Mesothelial cell of epicardium (in vitro differentiated cells): ENCODE results near the gene DCAF12. TPM values are rescaled to one million over a fixed set of nuclear protein-coding genes. Genes with fewer than 3 reads are reported as not detected.

Experiments
- DNase-seq, 2 experiments: peaks; one replicate each; pipeline ENCODE4 v3.0.0; 2021; ENCODE audit warnings: low spot score in 2 of 2; ENCODE audit not compliant: unreplicated experiment in 2 of 2
- H3K27ac Mint-ChIP-seq: 2 replicates; pipeline ENCODE4 v1.8.0; 2021; ENCODE audit warnings: mixed read lengths
- H3K27me3 Mint-ChIP-seq: 2 replicates; pipeline ENCODE4 v1.8.0; 2021; ENCODE audit warnings: low read depth, mixed read lengths
- H3K36me3 Mint-ChIP-seq: 2 replicates; pipeline ENCODE4 v1.8.0; 2021; ENCODE audit warnings: mixed read lengths
- H3K4me1 Mint-ChIP-seq: 2 replicates; pipeline ENCODE4 v1.8.0; 2021; ENCODE audit warnings: mixed read lengths
- H3K4me3 Mint-ChIP-seq: 2 replicates; pipeline ENCODE4 v1.8.0; 2021; ENCODE audit warnings: mild to moderate bottlenecking, moderate library complexity, mixed read lengths
- H3K9me3 Mint-ChIP-seq: 2 replicates; pipeline ENCODE4 v1.8.0; 2021; ENCODE audit warnings: mixed read lengths
- CTCF ChIP-seq: fragments of 200-600 bp; sonication (generic); IDR thresholded peaks from one replicate; pipeline ENCODE4 v1.5.0; 2021; ENCODE audit warnings: antibody characterized with exemption; ENCODE audit not compliant: unreplicated experiment
- total RNA-seq: library from RNA; stranded (reverse); gene quantifications from 3 replicates; pipeline ENCODE4 v1.2.1, GENCODE V29; 2021

The DCAF12 gene
- 35.2 to 38.1 TPM (median 35.8 TPM) in 3 replicates for total RNA-seq

GRCh38 chr9:34126207-34127034, at the start of gene DCAF12:
DCAF12 (minus strand) TSS chr9:34126698; CDS start chr9:34126431, 267 bp downstream.
- Mint-ChIP-seq H3K9me3 (no peaks in the 10 kb centered on the region), H3K4me1 (peaks cover 30% of the 10 kb centered on the region), H3K27me3 (no peaks in the 10 kb centered on the region), H3K27ac (peak within 1 kb of the TSS; percentile 98), H3K36me3 (peaks cover 16% of the 10 kb centered on the region), H3K4me3 (peak within 1 kb of the TSS; percentile 98)
- peak; percentile 84 to 94 for DNase-seq
- TF ChIP-seq CTCF = no peak

GRCh38 chr9:34176089-34176488, 49.6 kb upstream of the DCAF12 start:
- no peak for DNase-seq
- Mint-ChIP-seq H3K4me1 (peaks cover 12% of the 10 kb centered on the region), H3K36me3 (no peaks in the 10 kb centered on the region), H3K9me3 (no peaks in the 10 kb centered on the region), H3K4me3 (no peak overlapping the region), H3K27me3 (no peaks in the 10 kb centered on the region), H3K27ac (no peak overlapping the region)
- no peak for TF ChIP-seq CTCF

GRCh38 chr9:34171753-34172535, 45.4 kb upstream of the DCAF12 start:
- no peak for DNase-seq
- Mint-ChIP-seq H3K4me1 (no peaks in the 10 kb centered on the region), H3K27me3 (no peaks in the 10 kb centered on the region), H3K4me3 (no peak overlapping the region), H3K9me3 (no peaks in the 10 kb centered on the region), H3K27ac (no peak overlapping the region), H3K36me3 (no peaks in the 10 kb centered on the region)
- TF ChIP-seq CTCF = no peak

- Mint-ChIP-seq H3K27me3 (no peaks in the 10 kb centered on the region), H3K27ac (no peak overlapping the region), H3K4me3 (no peak overlapping the region), H3K9me3 (no peaks in the 10 kb centered on the region), H3K36me3 (no peaks in the 10 kb centered on the region), H3K4me1 (no peaks in the 10 kb centered on the region)
- TF ChIP-seq CTCF = no peak
- DNase-seq = no peak
These were observed 43.9 kb upstream of the DCAF12 start for GRCh38 chr9:34170237-34170991.

GRCh38 chr9:34169125-34169524, 42.6 kb upstream of the DCAF12 start:
- no peaks in the 10 kb centered on the region for H3K36me3 Mint-ChIP-seq
- DNase-seq = no peak
- H3K27ac Mint-ChIP-seq = no peak overlapping the region

More at GRCh38 chr9:34169125-34169524, 42.6 kb upstream of the DCAF12 start:
- H3K4me3 Mint-ChIP-seq = no peak overlapping the region
- H3K27me3 Mint-ChIP-seq = no peaks in the 10 kb centered on the region
- no peaks in the 10 kb centered on the region for H3K4me1 Mint-ChIP-seq
- H3K9me3 Mint-ChIP-seq = no peaks in the 10 kb centered on the region
- no peak for TF ChIP-seq CTCF
